SU-DHL-6 (cell line): ENCODE measurements around the gene ZNF320.
"Not testable (repeated sequence)": the region's sequence is repeated elsewhere in the genome, so short reads cannot be mapped to it uniquely, and the experiment has no call there.

Experiments
- H2AFZ ChIP-seq: fragments of 200-600 bp; sonication (generic); 2 replicates; pipeline ENCODE4 v1.6.1; 2014; ENCODE audit warnings: low read depth, mild to moderate bottlenecking, moderate library complexity, mixed read lengths, antibody characterized with exemption, low read length; ENCODE audit not compliant: severe bottlenecking
- H3F3A ChIP-seq: fragments of 200-600 bp; shearing (Covaris generic); 2 replicates; pipeline ENCODE4 v1.6.0; 2016; ENCODE audit warnings: antibody characterized with exemption, mild to moderate bottlenecking; ENCODE audit not compliant: insufficient read depth
- H3K27ac ChIP-seq: fragments of 200-600 bp; sonication (generic); 2 replicates; pipeline ENCODE4 v1.5.1; 2016; ENCODE audit warnings: low read depth, mild to moderate bottlenecking, low read length, moderate library complexity, mixed read lengths
- H3K27me3 ChIP-seq: fragments of 200-600 bp; sonication (generic), shearing (Covaris generic); 2 replicates; pipeline ENCODE4 v1.6.0; 2014; ENCODE audit warnings: mild to moderate bottlenecking, low read length
- H3K36me3 ChIP-seq: fragments of 200-600 bp; sonication (generic); 2 replicates; pipeline ENCODE4 v1.6.1; 2014; ENCODE audit warnings: mild to moderate bottlenecking, low read length, mixed read lengths
- H3K4me2 ChIP-seq: fragments of 300-600, 200-600 bp; shearing (Covaris generic), sonication (generic); 2 replicates; pipeline ENCODE4 v1.6.0; 2014; ENCODE audit warnings: low read length, low read depth, mild to moderate bottlenecking; ENCODE audit not compliant: poor library complexity, severe bottlenecking
- H3K4me3 ChIP-seq: fragments of 200-600 bp; sonication (generic); 2 replicates; pipeline ENCODE4 v1.5.1; 2014; ENCODE audit warnings: antibody characterized with exemption, low read length, mild to moderate bottlenecking, mixed read lengths; ENCODE audit not compliant: insufficient read depth, poor library complexity, severe bottlenecking
- H3K79me2 ChIP-seq: fragments of 200-600 bp; sonication (generic); 2 replicates; pipeline ENCODE4 v1.6.1; 2014; ENCODE audit warnings: mild to moderate bottlenecking, low read length, moderate library complexity; ENCODE audit not compliant: insufficient read depth
- H3K9ac ChIP-seq: fragments of 200-600 bp; sonication (generic); 2 replicates; pipeline ENCODE4 v1.7.0; 2014; ENCODE audit warnings: mild to moderate bottlenecking, low read length
- H3K9me2 ChIP-seq: fragments of 200-600 bp; sonication (generic); replicated peaks from 2 replicates; pipeline ENCODE4 v1.6.1; 2014; ENCODE audit warnings: low read length; ENCODE audit not compliant: insufficient read depth
- H3K9me3 ChIP-seq: fragments of 200-600 bp; sonication (generic); 2 replicates; pipeline ENCODE4 v1.6.1; 2014; ENCODE audit warnings: low read length, mixed read lengths; ENCODE audit not compliant: insufficient read depth
- H4K20me1 ChIP-seq: fragments of 200-600 bp; sonication (generic); 2 replicates; pipeline ENCODE4 v1.6.1; 2014; ENCODE audit warnings: low read depth, mild to moderate bottlenecking, antibody characterized with exemption, low read length, moderate library complexity, mixed read lengths
- CTCF ChIP-seq: fragments of 200-600 bp; sonication (generic); IDR thresholded peaks from one replicate; pipeline ENCODE4 v1.5.1; 2017; ENCODE audit warnings: antibody characterized with exemption, mild to moderate bottlenecking, low read length, moderate library complexity; ENCODE audit not compliant: insufficient read depth, poor library complexity, severe bottlenecking
- EZH2phosphoT487 ChIP-seq: fragments of 200-600 bp; sonication (generic), shearing (Covaris generic); conservative IDR thresholded peaks from 2 replicates; pipeline ENCODE4 v1.6.1; 2018; ENCODE audit warnings: mild to moderate bottlenecking, antibody characterized with exemption, low read length, moderate library complexity, mixed read lengths

ZNF320 gene

GRCh38 chr19:52889931-52890330 is 7.5 kb downstream of the ZNF320 start:
- peaks cover 11% of the 10 kb centered on the region for H3K36me3 ChIP-seq
- H3K9me2 ChIP-seq, result no peaks in the 10 kb centered on the region
- no peaks in the 10 kb centered on the region for H4K20me1 ChIP-seq
- no peak overlapping the region for H3K27ac ChIP-seq
- no peak overlapping the region for H3K9ac ChIP-seq
- no peaks in the 10 kb centered on the region for H3F3A ChIP-seq
- TF ChIP-seq EZH2phosphoT487 (no peak), CTCF (no peak)
- no peak overlapping the region for H3K4me2 ChIP-seq
- H3K9me3 ChIP-seq, result no peaks in the 10 kb centered on the region
- no peak overlapping the region for H3K4me3 ChIP-seq
- no peak overlapping the region for H2AFZ ChIP-seq
- H3K27me3 ChIP-seq, result no peaks in the 10 kb centered on the region
- peaks cover 16% of the 10 kb centered on the region for H3K79me2 ChIP-seq

DNA sequence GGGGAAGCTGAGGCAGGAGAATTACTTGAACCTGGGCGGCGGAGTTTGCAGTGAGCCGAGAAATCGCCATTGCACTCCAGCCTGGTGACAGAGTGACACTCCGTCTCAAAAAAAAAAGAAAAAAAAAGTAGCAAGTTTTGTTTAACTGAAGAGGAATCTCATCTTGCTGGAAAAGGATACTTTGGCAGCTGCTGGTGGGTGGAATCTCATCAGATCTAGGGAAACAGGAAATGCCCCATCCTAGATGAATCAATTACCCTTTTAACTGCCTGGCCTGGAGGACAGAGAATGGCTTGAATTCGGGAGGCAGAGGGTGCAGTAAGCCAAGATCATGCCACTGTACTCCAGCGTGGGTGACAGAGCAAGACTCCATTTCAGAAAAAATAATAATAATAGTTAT is 8.4 kb downstream of the ZNF320 start:
- no peak overlapping the region for H3K4me3 ChIP-seq
- TF ChIP-seq EZH2phosphoT487 (no peak), CTCF (no peak)

DNA sequence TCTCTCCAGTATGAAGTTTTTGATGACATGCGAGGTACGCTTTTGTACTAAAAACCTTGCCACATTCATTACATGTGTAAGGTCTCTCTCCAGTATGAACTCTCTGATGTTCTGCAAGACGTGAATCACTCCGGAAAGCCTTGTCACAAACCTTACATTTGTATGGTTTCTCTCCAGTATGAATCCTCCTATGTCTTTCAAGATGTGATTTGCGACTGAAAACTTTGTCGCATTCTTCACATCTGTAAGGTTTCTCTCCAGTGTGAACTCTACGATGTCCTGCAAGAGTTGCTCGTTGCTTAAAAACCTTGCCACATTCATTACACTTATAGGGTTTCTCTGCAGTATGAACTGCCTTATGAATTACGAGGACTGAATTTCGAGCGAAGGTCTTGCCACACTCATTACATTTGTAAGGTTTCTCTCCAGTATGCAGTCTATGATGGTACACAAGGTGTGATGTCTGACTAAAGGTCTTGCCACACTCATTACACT is 16.5 kb downstream of the ZNF320 start:
- no peaks in the 10 kb centered on the region for H3K9me2 ChIP-seq
- H3K4me2 ChIP-seq, result no peak overlapping the region
- H3K27me3 ChIP-seq, result no peaks in the 10 kb centered on the region
- no peak overlapping the region for H3K27ac ChIP-seq
- peaks cover 62% of the 10 kb centered on the region for H3K36me3 ChIP-seq
- H3K9ac ChIP-seq, result no peak overlapping the region
- H3K9me3 ChIP-seq, result peaks cover 20% of the 10 kb centered on the region; the same call in 1 of the 2 replicates
- no peak overlapping the region for H2AFZ ChIP-seq
- no peaks in the 10 kb centered on the region for H3K79me2 ChIP-seq
- H3F3A ChIP-seq, result no peaks in the 10 kb centered on the region
- TF ChIP-seq CTCF, result no peak
- no peak overlapping the region for H3K4me3 ChIP-seq
- H4K20me1 ChIP-seq, result no peaks in the 10 kb centered on the region

More for the DNA sequence above, 8.4 kb downstream of the ZNF320 start:
- H4K20me1 ChIP-seq, result no peaks in the 10 kb centered on the region
- no peaks in the 10 kb centered on the region for H3F3A ChIP-seq
- peaks cover 8% of the 10 kb centered on the region for H3K79me2 ChIP-seq
- no peaks in the 10 kb centered on the region for H3K27me3 ChIP-seq
- no peaks in the 10 kb centered on the region for H3K9me3 ChIP-seq
- H3K4me2 ChIP-seq, result no peak overlapping the region
- H3K9ac ChIP-seq, result no peak overlapping the region
- H2AFZ ChIP-seq, result no peak overlapping the region
- no peak overlapping the region for H3K27ac ChIP-seq
- no peaks in the 10 kb centered on the region for H3K9me2 ChIP-seq
- H3K36me3 ChIP-seq, result peaks cover 16% of the 10 kb centered on the region

- not testable (repeated sequence) for H2AFZ ChIP-seq, H3K9me3 ChIP-seq, H3K79me2 ChIP-seq
Observed at GRCh38 chr19:52872996-52873395, 24.4 kb downstream of the ZNF320 start.

More at GRCh38 chr19:52872996-52873395, 24.4 kb downstream of the ZNF320 start:
- not testable (repeated sequence) for H3K4me2 ChIP-seq, H3K4me3 ChIP-seq, H3K27me3 ChIP-seq, H3F3A ChIP-seq, H3K36me3 ChIP-seq, H3K9ac ChIP-seq, H4K20me1 ChIP-seq, H3K27ac ChIP-seq, H3K9me2 ChIP-seq
